MM.1S (cell line): Measurements from ENCODE around the gene ABCA13.

Experiments used
- DNase-seq: peaks from one replicate; pipeline ENCODE4 v3.0.0-alpha.2; 2015
- H2AFZ ChIP-seq: fragments of 300-600 bp; sonication (generic); 2 replicates; pipeline ENCODE4 v1.6.0; 2016; ENCODE audit warnings: antibody characterized with exemption, low read length
- H3F3A ChIP-seq: fragments of 300-600 bp; sonication (generic); 2 replicates; pipeline ENCODE4 v1.6.1; 2016; ENCODE audit warnings: mild to moderate bottlenecking, antibody characterized with exemption, low read length, moderate library complexity, mixed read lengths; ENCODE audit not compliant: insufficient read depth
- H3K27ac ChIP-seq: fragments of 300-600 bp; sonication (generic); 2 replicates; pipeline ENCODE4 v1.5.1; 2016; ENCODE audit warnings: mild to moderate bottlenecking, low read length
- H3K27me3 ChIP-seq: fragments of 300-600 bp; sonication (generic); replicated peaks from 2 replicates; pipeline ENCODE4 v1.6.0; 2016; ENCODE audit warnings: low read length; ENCODE audit not compliant: insufficient read depth
- H3K36me3 ChIP-seq: fragments of 300-600 bp; sonication (generic); replicated peaks from 2 replicates; pipeline ENCODE4 v1.6.1; 2016; ENCODE audit warnings: mild to moderate bottlenecking, low read length, mixed read lengths; ENCODE audit not compliant: insufficient read depth
- H3K4me1 ChIP-seq: fragments of 300-600 bp; sonication (generic); 2 replicates; pipeline ENCODE4 v1.6.1; 2016; ENCODE audit warnings: low read length, mixed read lengths
- H3K4me2 ChIP-seq: fragments of 300-600 bp; sonication (generic); 2 replicates; pipeline ENCODE4 v1.6.0; 2016; ENCODE audit warnings: low read depth, low read length
- H3K4me3 ChIP-seq: fragments of 300-600 bp; sonication (generic); 2 replicates; pipeline ENCODE4 v1.5.1; 2016; ENCODE audit warnings: low read length, mixed read lengths
- H3K79me2 ChIP-seq: fragments of 300-600 bp; sonication (generic); 2 replicates; pipeline ENCODE4 v1.6.1; 2016; ENCODE audit warnings: mixed run types, low read length, mixed read lengths
- H3K9ac ChIP-seq: fragments of 300-600 bp; sonication (generic); 2 replicates; pipeline ENCODE4 v1.6.1; 2016; ENCODE audit warnings: low read length, mixed read lengths
- H3K9me2 ChIP-seq: fragments of 300-600 bp; sonication (generic); replicated peaks from 2 replicates; pipeline ENCODE4 v1.6.1; 2016; ENCODE audit warnings: mild to moderate bottlenecking, low read length, mixed read lengths; ENCODE audit not compliant: insufficient read depth
- H3K9me3 ChIP-seq: fragments of 300-600 bp; sonication (generic); replicated peaks from 2 replicates; pipeline ENCODE4 v1.6.1; 2016; ENCODE audit warnings: mild to moderate bottlenecking, low read length, mixed read lengths; ENCODE audit not compliant: insufficient read depth
- H4K20me1 ChIP-seq: fragments of 300-600 bp; sonication (generic); 2 replicates; pipeline ENCODE4 v1.6.1; 2016; ENCODE audit warnings: mild to moderate bottlenecking, low read length, moderate library complexity, mixed read lengths; ENCODE audit not compliant: insufficient read depth
- EZH2 ChIP-seq: fragments of 300-600 bp; sonication (generic); optimal IDR thresholded peaks from 2 replicates; pipeline ENCODE3; 2017; ENCODE audit warnings: low read depth, mild to moderate bottlenecking, antibody characterized with exemption, low read length, mixed read lengths
- EZH2phosphoT487 ChIP-seq: fragments of 300-600 bp; sonication (generic); IDR thresholded peaks from 2 replicates; pipeline ENCODE4 v1.6.1; 2018; ENCODE audit warnings: antibody characterized with exemption, low read length
- TF ChIP-seq, protein P1 (sequence below): fragments of 300-600 bp; sonication (generic); IDR thresholded peaks from 2 replicates; pipeline ENCODE4 v1.5.1; 2016; ENCODE audit warnings: antibody characterized with exemption, low read length, mixed read lengths

ABCA13 gene

DNA sequence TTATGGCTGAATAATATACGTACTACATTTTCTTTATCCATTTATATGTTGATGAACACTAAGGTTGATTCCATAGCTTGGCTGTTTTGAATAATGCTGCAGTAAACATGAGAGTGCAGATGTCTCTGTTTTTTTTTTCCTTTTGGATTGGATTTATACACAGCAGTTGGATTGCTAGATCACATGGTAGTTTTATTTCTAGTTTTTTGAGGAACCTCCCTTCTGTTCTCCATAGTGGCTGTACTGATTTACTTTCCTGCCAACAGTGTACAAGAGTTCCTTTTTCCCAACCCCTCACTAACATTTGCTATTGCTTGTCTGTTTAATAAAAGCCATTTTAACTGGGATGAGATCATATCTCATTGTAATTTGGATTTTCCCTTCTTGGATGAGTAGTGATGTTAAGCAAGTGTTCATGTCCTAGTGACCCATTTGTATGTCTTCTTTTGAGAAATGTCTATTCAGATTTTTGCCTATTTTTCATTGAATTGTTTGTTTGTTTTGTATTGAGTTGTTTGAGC lies 36.0 kb downstream of the ABCA13 start:
- H3K36me3 ChIP-seq: no peaks in the 10 kb centered on the region
- H3K4me3 ChIP-seq: no peak overlapping the region
- TF ChIP-seq EZH2: no peak
- TF ChIP-seq, protein P1, sequence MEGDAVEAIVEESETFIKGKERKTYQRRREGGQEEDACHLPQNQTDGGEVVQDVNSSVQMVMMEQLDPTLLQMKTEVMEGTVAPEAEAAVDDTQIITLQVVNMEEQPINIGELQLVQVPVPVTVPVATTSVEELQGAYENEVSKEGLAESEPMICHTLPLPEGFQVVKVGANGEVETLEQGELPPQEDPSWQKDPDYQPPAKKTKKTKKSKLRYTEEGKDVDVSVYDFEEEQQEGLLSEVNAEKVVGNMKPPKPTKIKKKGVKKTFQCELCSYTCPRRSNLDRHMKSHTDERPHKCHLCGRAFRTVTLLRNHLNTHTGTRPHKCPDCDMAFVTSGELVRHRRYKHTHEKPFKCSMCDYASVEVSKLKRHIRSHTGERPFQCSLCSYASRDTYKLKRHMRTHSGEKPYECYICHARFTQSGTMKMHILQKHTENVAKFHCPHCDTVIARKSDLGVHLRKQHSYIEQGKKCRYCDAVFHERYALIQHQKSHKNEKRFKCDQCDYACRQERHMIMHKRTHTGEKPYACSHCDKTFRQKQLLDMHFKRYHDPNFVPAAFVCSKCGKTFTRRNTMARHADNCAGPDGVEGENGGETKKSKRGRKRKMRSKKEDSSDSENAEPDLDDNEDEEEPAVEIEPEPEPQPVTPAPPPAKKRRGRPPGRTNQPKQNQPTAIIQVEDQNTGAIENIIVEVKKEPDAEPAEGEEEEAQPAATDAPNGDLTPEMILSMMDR: no peak
- no peak for TF ChIP-seq EZH2phosphoT487
- H3K4me1 ChIP-seq: no peaks in the 10 kb centered on the region
- no peaks in the 10 kb centered on the region for H3K9me3 ChIP-seq
- H3F3A ChIP-seq: no peaks in the 10 kb centered on the region
- H4K20me1 ChIP-seq: no peaks in the 10 kb centered on the region
- H3K79me2 ChIP-seq: no peaks in the 10 kb centered on the region
- H2AFZ ChIP-seq: no peak overlapping the region
- no peaks in the 10 kb centered on the region for H3K27me3 ChIP-seq
- H3K4me2 ChIP-seq: no peak overlapping the region
- DNase-seq: no peak
- no peaks in the 10 kb centered on the region for H3K9me2 ChIP-seq
- H3K9ac ChIP-seq: no peak overlapping the region
- H3K27ac ChIP-seq: no peak overlapping the region

DNA sequence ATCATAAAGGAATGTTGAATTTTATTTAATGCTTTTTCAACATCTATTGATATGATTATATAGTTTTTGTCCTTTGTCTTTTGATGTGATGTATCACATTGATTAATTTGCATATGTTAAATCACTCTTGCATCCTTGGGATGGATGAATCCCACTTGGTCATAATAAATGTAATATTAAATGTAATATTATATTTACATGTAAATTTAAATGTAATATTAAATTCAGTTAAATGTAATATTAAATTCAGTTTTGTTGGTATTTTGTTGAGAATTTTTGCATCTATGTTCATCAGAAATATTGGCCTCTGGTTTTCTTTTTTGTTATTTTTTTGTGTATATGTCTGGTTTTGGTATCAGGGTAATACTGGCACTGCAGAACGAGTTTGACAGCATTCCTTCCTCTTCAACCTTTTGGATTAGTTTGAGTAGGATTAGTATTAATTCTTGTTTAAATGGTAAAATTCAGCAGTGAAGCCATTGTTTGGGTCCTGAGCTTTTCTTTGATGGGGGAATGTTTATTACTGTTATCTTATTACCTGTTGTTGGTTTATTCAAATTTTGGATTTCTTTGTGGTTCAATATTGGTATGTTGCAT lies 37.8 kb downstream of the ABCA13 start:
- H3K4me3 ChIP-seq: no peak overlapping the region
- DNase-seq: no peak
- H3K9ac ChIP-seq: no peak overlapping the region
- no peaks in the 10 kb centered on the region for H3K79me2 ChIP-seq
- no peaks in the 10 kb centered on the region for H3F3A ChIP-seq
- no peaks in the 10 kb centered on the region for H3K9me2 ChIP-seq
- H3K4me1 ChIP-seq: no peaks in the 10 kb centered on the region
- no peak overlapping the region for H3K27ac ChIP-seq
- no peaks in the 10 kb centered on the region for H3K36me3 ChIP-seq
- H2AFZ ChIP-seq: no peak overlapping the region
- TF ChIP-seq EZH2phosphoT487 (no peak), EZH2 (no peak)
- TF ChIP-seq, protein P1: no peak
- H3K27me3 ChIP-seq: no peaks in the 10 kb centered on the region
- no peak overlapping the region for H3K4me2 ChIP-seq
- H3K9me3 ChIP-seq: no peaks in the 10 kb centered on the region
- H4K20me1 ChIP-seq: no peaks in the 10 kb centered on the region

DNA sequence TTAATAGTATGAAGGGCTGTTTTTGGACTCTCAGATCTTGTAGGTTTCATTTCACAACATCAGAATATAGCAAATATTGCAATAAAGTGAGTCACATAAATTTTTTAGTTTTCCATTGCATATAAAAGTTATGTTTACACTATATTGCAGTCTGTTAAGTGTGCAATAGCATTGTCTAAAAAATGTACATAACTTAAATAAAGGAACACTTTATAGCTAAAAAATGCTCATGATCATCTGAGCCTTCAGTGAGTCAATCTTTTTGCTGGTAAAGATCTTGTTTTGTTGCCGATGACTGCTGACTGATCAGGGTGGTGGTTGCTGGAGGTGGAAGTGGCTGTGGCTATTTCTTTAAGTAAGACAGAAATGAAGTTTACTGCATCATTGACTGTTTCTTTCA lies 42.0 kb downstream of the ABCA13 start:
- no peak overlapping the region for H3K4me3 ChIP-seq
- no peak overlapping the region for H3K27ac ChIP-seq
- no peak for TF ChIP-seq EZH2
- no peak for TF ChIP-seq EZH2phosphoT487
- TF ChIP-seq, protein P1: no peak
- H3K9me2 ChIP-seq: no peaks in the 10 kb centered on the region
- H3K4me1 ChIP-seq: no peaks in the 10 kb centered on the region
- H2AFZ ChIP-seq: no peak overlapping the region
- no peaks in the 10 kb centered on the region for H4K20me1 ChIP-seq
- no peaks in the 10 kb centered on the region for H3K9me3 ChIP-seq
- H3K9ac ChIP-seq: no peak overlapping the region
- no peak overlapping the region for H3K4me2 ChIP-seq
- no peaks in the 10 kb centered on the region for H3K79me2 ChIP-seq
- no peaks in the 10 kb centered on the region for H3K27me3 ChIP-seq
- no peaks in the 10 kb centered on the region for H3F3A ChIP-seq
- no peaks in the 10 kb centered on the region for H3K36me3 ChIP-seq
- no peak for DNase-seq
